Eye (tissue), 1 donor: ENCODE measurements around the gene PIK3IP1.
A peak's percentile ranks its signal among the peaks of the same experiment; 100 is the strongest.
"Not testable (repeated sequence)": the region's sequence is repeated elsewhere in the genome, so short reads cannot be mapped to it uniquely, and the experiment has no call there.

ENCODE experiments used
- DNase-seq: peaks from one replicate; pipeline ENCODE4 v3.0.0-alpha.2; 2015

PIK3IP1 gene, protein sequence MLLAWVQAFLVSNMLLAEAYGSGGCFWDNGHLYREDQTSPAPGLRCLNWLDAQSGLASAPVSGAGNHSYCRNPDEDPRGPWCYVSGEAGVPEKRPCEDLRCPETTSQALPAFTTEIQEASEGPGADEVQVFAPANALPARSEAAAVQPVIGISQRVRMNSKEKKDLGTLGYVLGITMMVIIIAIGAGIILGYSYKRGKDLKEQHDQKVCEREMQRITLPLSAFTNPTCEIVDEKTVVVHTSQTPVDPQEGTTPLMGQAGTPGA

DNA sequence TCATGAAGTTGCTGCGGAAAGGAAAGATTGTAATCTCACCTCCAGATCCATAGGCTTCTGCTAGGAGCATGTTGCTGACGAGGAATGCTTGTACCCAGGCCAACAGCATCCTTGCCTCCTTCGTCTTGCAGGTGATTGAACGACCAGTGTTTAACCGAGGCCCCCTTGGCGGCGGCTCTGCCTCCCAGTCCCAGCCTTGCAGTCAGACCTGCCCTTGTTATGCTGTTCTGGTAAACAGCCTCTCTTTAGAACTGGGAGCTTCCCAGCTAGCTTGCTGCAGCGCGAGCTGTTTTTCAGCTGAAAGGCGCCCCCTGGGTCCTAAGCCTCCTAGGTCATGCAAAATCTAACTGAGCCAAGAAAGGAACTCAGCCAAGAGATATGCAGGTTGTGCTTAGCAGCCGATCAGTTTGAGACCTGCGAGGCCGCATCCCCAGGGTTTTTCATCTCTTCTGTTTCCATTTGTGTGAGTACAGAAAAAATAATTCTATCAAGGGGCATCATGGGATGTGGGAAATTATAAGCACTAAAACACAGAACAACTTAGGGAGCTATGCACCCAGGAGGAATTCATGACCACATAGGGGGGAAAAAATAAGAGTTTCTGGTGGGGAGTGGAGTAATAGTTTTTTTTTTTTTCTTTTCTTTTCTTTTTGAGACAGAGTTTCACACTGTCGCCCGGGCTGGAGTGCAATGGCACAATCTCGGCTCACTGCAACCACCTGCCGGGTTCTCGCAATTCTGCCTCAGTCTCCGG is at the start of gene PIK3IP1:
Gene PIK3IP1, minus strand, starts transcription at position 253 of the 754 bp plus-strand sequence. Its CDS starts 144 bp downstream, at position 109.
- peak; percentile 94 for DNase-seq

DNA sequence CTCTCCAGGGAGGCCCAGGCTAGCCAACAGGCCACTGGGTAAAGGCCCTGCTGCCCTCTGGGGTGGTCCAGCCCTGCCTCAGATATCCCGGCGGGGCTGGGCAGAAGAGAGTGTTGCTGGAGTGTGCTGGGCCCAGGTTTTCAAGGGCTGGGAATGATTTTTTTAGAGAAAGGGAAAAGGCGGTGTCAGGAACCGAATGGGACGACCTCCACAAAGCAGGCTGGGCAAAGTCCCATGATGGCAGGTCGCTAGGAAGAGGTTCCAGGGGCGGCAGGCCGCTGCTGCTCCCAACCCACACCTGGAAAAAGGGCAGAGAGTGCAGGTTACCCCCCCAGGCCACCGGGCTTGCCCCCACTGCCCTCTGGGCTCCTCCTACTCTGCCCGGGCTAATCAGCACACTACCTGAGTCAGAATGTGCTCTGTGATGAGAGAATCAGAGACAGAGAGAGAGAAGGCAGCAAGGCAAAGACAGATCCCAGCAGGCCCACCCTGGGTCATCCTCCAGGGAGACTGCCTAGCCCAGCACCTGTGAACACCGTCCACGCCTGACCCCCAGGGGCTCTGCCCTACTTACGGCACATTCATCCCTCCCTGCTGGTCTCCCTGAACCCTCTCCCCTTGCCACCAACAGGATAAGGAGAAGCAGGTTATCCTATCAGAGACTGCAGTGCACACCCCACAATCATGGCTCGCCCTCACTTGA is 49.2 kb upstream of the PIK3IP1 start:
- DNase-seq, result no peak

DNA sequence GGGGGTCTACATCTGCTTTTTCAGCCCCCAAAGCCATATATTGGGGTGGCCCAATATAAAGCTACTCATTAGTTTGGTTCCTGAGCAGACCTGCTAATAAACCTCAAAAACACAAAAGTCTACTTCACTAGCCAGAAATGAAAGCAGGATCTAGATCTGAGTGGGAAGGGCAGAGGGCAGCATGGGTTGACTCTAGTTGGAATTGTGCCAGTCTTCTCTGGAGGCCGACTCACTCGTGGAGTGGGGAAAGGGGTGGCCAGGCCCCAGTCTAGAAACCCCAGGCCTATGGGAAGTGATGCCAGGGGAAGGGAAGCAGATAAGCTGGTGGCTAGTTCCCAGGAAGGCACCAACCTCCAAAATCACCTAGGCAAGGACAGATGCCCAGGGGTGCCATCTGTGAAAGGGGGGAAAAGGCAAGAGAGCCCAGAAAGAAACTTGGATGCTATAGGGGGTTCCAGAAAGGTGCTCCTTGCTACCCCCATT is 48.5 kb upstream of the PIK3IP1 start:
- DNase-seq, result no peak

DNA sequence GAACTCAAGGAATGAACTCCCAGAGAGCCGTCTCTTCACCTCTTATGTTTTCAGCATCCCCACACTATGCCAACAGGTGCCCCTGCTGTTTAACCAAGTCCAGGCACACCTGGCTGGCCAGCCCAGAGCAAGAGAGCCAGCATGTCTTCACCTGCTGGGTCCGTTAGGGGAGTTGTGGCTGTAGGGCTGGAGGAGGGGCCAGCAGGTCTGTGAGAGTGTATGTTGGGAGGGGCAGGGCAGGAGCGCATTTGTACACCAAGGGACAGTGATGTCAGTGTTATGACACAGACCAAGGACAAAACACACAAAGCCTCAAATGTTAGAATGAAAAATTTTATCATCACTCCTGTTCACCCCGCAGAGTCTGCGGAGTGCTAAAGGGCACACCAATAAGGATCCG is 48.1 kb upstream of the PIK3IP1 start:
- DNase-seq, result no peak

DNA sequence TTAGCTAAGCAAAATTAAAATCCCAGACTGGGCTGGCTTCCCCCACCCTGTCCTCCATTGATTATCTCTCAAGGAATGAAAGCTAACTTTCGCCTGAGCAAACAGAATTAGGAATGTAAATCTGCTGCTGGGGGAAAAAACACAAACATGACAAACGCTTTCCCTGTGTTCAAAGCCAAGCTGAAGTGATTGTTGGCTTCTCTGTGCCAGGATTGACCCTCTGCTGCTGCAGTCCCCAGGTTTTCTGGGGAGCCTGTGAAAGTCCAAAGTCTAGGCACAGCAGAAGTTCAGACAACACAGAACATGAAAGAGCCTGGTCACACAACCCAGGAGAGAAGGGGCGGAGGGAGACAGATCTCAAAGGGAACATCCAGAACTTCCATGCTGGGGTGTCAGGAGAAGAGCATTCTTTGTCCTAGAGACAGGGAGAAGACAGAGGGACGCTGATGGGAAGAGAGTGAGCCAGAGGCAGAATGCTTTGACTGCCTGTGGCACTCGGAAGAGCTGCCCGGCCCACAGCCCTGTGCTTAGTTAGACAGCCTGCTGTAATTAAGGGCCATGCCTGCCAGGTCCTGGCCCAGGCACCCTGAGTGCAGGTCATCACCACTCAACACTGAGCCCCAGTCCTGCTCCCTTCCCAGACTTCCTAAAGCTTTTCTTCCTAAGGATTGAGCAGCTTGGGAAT is 47.0 kb upstream of the PIK3IP1 start:
- no peak for DNase-seq

DNA sequence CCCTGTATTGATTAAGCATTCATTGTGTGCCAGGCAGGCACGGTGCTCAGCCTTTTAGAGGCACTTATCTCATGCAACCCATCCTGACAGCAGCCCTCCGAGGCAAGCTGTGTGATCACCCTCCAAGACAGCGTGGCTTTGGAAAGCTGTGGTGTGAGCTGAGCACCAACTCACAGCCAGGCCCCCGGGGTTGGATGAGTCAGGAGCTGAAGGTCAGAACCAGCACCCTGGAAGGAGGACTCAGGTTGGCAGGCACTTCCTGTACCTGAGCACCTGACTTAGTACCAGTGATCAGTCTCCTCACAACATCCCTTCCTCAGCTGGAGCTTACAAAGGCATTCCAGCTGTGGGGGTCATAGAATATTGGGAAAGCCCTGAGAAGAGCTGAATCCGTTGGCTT is 44.9 kb upstream of the PIK3IP1 start:
- no peak for DNase-seq

DNA sequence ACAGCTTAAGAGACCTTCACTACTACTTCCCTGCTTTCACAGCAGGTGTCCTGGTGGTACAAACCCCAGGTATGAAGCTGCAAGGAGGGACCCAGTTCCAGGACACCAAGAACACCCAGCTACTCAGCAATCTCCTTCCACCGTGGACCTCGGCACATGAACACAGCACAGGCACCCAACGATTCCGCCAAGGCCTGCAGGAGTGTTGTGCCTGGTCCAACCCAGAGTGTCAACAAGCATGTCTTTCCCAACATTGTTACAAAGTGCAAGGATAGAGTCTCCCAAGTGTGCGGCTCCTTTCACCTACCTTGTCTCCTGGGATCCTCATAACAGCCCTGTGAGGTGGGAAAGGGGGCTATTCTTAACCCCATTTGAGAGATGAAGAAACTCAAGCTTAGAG is 42.0 kb upstream of the PIK3IP1 start:
- no peak for DNase-seq

DNA sequence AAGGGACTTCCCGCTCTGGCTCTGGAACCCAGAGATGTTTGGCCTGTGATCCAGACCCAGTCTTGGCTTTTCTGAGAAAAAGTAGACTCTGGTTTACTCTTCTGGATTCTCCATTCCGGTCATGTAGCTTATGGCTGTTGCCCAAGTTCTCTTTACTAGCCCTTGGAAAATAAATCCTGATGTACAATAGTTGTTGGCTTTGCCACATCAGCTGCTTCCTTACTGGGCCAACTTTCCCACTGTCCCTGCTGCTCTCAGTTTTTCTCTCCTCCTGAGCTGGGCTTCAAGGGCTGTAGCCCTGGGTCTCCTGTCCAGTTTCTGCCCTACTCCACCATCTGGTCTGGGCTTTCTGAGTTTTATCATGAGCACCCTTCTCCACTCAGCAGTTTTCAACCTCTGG is 41.4 kb upstream of the PIK3IP1 start:
- no peak for DNase-seq

DNA sequence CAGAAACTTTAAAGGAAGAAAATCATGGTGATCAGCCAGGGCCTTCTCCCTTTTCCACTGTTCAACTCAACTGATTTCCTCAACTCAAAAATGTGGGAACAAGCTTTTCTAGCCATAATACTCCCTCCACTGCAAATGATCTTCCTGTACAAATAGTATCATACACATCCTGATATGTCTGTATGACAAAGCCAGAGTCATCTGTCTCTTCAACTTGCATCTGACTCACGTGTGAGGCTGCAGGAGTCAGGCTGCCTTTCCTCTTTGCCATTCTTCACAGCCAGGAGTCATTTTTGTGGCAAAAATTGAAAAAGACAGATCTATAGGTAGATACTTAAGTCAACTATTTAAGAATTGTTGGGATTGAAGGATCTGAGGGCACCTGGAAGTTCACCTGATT is 40.6 kb upstream of the PIK3IP1 start:
- no peak for DNase-seq

DNA sequence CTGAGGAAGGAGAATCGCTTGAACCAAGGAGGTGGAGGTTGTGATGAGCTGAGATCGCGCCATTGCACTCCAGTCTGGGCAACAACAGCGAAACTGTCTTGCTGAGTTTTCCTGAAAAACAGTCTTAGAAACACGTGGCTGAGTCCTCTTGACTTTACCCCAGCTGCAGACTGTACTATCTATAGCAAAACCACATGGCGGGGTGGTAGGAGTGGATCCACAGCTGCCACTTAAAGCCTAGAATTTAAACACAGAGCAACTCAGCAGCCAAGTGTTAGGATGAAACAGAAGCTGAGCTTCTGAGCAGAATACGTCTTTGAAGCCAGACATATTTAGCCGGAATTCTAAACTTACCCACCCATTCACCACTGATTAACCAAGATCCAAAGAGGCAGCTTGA is 39.7 kb upstream of the PIK3IP1 start:
- no peak for DNase-seq

DNA sequence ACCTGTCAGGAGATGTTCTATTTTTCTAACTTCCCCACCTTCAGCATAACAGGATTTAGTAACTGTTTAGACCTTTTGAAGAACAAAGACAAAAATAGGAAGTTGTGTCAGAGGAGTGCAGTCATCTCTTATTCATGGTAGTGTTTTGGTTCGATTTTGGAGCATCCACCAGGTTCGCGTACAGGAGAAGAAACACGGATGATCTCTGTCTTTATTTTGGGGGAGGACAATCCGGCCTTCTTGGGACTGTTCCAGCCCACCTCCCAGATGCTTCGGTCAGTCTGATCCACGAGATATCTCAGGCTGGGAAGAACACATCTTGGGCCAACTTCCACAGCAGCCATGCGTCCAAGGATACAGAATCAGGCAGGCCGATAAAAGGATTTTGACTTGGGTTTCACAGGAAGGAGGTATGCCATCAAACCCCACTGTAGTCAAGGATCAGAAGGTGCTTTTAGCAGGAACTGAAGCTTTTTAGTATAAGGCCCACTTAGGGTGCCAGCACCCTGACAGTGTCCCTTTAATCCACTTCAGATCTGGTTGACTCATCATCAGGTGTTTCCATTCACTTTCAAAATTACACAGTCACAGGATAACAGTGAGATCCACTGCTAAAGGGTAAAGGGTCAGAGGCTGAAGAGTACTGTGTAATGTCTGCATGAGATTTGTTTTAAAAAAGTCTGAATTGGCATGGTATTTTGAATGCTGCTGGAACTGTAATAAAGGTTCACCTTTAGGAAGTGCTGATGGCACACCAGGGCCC is 37.3 kb upstream of the PIK3IP1 start:
- no peak for DNase-seq

DNA sequence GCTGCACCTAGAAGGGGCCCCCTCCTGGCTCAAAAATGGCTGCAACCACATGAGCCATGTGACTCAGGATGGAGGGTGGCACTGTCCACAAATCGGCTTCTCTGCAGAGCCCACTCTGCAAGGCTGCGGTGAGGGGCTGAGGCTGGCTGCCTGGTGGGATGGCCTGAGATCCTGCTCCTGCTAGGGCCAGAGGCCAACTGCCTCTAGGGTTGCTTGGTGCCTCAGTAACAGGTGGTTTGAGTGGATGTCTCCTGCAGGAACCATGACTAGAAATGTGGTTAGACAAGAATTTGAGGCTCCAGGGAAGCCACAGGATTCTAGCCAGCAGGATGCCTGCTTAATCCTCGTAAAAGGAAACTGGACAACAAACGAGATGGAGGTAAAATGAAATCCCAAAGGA is 36.7 kb upstream of the PIK3IP1 start:
- no peak for DNase-seq

DNA sequence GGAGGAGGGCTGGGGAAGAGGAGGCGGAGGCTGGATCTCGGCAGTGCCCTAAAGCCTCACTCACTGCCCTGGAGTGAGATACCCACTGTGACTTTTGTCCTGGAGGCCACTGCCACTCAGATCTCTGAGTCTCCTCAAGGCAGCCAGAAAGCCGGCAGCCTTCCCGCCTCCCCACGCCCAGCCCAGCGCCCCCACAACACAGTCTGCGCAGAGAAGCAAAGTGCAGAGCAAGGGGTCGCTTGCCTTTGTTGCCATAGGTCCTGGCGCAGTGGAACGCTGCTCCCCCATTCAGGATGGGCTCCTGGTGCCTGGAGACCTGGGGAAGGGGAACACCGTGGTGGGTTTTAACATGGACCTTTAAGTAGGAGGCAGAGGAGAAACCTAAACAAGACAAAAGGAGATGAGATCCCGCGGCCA is 36.3 kb upstream of the PIK3IP1 start:
- DNase-seq, result no peak

DNA sequence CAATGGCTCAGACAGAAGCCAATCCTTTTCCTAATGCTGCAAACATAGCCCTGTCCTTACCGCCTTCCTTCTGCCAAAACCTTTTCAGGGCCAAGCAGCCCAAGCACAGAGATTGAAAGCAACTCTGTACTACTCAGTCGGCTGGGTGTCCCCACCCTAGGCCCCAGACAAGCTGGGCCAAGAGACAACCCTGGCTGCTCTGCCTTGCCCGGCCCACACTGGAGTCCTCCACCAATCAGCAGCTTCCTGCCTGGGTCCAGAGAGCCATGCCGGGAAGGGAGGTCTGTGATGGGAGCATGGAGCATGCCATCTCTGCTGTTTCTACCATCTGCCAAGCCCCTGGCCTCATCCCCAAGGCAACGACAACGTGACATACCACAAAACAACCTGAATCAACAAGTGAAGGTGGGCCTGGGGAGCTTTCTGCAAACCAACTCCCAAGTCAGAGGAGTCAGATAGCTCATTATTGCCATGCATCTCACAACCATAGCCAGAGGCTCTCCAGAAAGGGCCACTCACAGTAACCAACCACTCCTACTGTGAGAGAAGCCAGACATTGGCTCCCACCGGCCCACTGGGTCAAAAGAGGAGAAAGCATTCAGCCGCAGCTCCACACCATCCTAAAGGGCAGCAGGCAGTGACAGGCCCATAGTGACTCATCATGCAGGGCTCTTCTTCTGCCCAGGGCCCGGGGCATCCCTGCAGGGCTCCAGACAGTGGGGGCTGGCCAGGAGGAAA is 35.7 kb upstream of the PIK3IP1 start:
- no peak for DNase-seq

DNA sequence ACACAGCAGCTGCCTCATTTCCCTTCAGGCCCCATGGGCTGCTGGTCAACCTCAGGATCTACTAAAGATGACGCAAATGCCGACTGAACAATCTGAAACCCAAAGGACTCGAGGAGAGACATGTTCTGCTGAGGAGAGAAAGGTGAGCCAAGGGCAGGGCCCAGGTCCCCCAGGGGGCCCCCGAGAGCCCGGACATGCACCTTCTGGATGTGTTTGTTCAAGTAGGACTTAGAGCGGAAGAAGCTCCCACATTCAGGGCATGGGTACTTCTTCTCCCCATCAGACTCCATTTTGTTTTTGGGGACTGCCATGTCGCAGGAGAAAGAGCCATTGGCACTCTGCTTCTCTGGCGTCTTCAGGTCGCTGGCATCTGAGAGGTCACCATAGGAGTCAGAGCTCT is 34.6 kb upstream of the PIK3IP1 start:
- DNase-seq, result no peak

DNA sequence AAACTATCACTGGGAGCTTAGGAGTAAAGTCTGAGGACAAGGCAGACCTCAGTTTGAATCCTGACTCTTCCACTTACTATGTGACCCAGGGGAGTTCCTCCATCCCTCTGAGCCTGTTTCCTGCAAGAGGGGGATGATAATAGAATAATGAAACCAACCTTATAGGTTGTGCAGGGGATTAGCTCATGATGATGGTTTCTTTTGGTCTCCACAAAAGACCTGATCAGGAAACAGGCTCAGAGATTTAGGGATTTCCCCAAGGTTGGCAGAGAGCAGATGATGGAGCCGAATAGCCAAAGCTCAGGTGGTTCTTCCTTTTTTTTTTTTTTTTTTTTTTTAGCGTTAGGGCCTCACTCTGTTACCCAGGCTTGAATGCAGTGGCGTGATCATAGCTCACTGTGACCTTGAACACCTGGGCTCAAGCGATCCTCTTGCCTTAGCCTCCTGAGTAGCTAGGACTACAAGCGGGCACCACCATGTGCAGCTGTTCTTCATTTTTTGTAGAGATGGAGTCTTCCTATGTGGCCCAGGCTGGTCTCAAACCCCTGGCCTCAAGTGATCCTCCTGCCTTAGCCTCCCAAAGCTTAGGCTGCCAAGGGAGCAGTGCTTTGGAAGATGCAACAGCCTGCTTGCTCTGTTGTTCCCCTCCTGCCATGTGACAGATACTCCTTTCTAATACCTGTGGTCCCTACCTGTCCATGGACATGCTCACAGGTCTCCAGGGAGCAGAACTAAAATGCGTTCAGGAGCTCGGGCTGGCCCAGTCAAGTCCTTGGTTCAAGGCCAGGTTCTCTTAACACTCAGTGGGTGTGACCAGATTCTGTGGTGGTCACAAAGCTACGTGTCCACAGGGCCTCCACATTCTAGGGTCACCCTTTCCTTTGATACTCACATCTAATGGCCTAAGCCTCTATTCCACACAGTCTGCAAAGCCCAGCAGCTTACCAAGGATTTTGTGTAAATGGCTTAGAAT is 31.6 kb upstream of the PIK3IP1 start:
- DNase-seq, result no peak

DNA sequence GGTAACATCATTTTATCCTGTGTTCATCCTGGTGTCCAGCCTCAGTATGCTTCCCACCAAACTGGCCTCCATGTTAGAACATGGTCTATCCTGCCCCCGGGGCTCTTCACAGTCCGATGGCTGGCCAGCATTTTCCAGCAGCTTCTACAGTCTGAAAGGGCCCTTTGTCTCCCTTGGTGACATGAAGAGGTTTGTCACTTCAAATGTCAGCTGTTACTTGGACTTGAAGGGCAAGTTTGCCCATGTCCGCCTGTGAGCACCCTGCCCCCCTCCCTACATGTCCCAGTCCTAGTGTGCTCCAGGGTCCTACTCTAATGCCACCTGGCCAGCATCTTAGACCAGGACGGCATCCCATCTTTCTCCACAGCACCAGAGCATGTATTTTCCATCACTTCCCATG is 29.1 kb upstream of the PIK3IP1 start:
- no peak for DNase-seq

DNA sequence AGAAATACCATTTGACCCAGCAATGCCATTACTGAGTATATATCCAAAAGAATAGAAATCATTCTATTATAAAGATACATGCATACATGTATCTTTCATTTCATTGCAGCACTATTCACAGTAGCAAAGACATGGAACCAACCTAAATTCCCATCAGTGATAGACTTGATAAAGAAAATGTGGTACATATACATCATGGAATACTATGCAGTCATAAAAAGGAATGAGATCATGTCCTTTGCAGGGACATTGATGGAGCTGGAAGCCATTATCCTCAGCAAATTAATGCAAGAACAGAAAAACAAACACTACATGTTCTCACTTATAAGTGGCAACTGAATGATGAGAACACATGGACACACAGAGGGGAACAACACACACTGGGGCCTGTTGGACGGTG is 21.9 kb upstream of the PIK3IP1 start:
- DNase-seq, result not testable (repeated sequence)

DNA sequence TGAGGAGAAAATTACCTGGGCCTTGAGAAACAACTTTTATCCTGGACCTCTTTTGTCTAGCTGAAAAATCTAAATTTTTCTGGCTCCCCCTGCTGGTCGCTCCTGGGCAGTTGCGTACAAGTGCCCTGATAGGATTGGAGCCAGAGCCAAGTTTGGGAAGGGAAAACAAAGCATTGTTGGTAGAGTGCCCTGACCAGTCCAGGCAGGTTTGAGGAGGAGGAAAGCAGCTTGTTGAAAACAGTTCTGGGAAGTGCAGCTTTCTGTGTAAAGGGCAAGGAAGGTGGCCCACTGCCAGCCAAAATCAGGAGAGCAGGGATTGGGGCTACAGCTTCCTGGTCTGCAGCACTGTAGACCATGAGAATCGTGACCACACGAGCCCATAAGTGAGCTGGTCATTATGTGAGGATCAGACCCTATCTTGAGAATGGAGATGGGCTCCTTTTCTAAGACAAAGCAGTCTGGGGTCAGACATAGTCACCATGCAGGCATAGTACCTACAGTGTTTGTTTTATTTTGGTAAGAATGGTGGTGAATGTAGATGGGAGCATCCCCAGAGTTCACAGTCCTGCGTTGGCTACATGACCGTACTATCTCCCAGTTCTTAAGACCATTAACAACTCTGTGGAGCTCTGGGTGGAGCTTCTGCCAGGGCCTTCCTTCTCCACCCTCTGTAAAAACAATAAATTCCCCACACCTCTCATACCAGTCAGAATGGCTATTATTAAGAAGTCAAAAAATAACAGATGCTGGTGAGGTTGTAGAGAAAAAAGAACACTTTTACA is 21.3 kb upstream of the PIK3IP1 start:
- peak; percentile 82 for DNase-seq

DNA sequence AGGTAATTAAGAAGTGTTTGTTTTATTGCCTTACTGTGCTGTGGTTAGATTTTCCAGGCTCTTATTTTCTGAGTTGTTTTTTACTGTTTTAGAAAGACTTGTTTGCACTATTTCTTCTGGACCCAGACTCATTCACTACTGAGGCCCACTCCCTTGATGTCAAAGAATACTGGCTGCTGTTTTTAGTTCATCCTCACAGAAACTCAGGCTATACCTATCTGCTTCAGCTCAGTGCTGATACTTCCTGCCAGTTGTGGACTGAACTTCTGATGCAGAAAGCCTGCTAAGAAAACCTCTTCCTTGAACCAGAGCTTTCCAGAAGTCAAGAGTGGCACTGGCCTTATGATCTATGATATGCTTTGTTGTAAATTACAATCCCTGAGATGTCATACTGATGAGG is 15.9 kb upstream of the PIK3IP1 start:
- DNase-seq, result no peak
